Left ventricle myocardium superior (tissue), 1 donor: ENCODE data around the gene AP1S1. TPM values are rescaled to one million over a fixed set of nuclear protein-coding genes. Genes with fewer than 3 reads are reported as not detected.

Source experiments
- ATAC-seq: fragments of 200-7000 bp; cut with Tn5 transposase; one replicate; pipeline ENCODE4 v1.9.1; 2020; ENCODE audit warnings: mild to moderate bottlenecking, moderate library complexity
- DNase-seq: peaks from one replicate; pipeline ENCODE4 v3.0.0-alpha.2; 2020
- intact Hi-C: fragments of 100-400 bp; cut with micrococcal nuclease; formaldehyde crosslinking; loops from one replicate; pipeline ENCODE4 v1.11.0; 2022
- total RNA-seq: library from RNA; stranded (reverse); fragmentation: NEBNext Ultra II Directional; extraction: Animal tissue kit (Norgen Biotek cat#: 25700); gene quantifications from one replicate; pipeline ENCODE4 v1.2.1, GENCODE V29; 2021
- donor health status: DM: no; HTN: yes; CAD: no; lungs with severe emphysema.

AP1S1 gene
- total RNA-seq, 1 donor from 2014 or later: 11.8 TPM

GRCh38 chr7:101140746-101141382, 13.4 kb upstream of the AP1S1 start:
- intact Hi-C loops: loop anchor here (10.0 kb wide), 2 partner anchors 56 to 144 kb away; partner anchors contain the start of gene TRIM56
- no peak for ATAC-seq
- DNase-seq: no peak

- DNase-seq (no peak), ATAC-seq (no peak)
- intact Hi-C loops: no loop called here
Measured at GRCh38 chr7:101151908-101152651, 2.2 kb upstream of the AP1S1 start.

DNA sequence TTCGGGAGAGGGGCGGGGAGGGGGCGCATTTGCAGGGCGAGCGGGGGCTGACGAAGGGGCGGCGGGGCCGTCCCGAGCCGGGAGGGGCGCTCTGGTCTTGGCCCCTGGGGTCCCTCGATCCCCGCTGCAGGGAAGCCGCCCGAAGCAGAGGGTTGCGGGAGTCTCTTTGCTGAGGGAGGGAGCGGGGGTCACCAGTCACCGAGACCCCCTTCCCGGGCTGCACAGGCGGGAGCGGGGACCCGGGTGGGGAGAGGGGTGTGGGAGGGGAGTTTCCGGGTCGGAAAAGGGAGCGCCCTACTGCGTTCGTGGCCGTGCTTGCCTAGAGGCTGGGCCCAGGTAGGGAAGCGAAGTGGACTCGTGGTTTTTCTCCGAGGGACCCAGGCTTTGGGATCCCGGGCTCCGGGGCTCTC, 422 bp downstream of the AP1S1 start:
- ATAC-seq: peak; percentile 50
- DNase-seq: no peak
- intact Hi-C loops: no loop called here

GRCh38 chr7:101155303-101155702, 1.0 kb downstream of the AP1S1 start:
- no peak for ATAC-seq
- intact Hi-C loops: no loop called here
- no peak for DNase-seq

DNA sequence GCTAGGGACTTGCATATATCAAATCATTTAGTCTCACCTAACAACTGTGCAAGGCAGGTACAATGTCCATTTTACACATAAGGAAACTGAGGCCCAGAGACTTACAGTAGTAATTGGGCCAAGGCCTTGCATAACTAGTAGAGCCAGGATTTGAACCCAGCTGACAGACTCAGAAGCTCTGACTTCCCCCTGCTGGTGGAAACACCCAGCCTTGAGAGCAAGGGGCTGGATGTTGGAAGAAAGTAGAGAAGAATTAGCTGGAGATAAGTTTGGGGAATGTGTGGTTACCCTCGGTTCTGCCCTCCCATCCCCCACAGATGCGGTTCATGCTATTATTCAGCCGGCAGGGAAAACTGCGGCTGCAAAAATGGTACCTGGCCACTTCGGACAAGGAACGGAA, 2.0 kb downstream of the AP1S1 start:
- DNase-seq (no peak), ATAC-seq (no peak)
- intact Hi-C loops: no loop called here

DNA sequence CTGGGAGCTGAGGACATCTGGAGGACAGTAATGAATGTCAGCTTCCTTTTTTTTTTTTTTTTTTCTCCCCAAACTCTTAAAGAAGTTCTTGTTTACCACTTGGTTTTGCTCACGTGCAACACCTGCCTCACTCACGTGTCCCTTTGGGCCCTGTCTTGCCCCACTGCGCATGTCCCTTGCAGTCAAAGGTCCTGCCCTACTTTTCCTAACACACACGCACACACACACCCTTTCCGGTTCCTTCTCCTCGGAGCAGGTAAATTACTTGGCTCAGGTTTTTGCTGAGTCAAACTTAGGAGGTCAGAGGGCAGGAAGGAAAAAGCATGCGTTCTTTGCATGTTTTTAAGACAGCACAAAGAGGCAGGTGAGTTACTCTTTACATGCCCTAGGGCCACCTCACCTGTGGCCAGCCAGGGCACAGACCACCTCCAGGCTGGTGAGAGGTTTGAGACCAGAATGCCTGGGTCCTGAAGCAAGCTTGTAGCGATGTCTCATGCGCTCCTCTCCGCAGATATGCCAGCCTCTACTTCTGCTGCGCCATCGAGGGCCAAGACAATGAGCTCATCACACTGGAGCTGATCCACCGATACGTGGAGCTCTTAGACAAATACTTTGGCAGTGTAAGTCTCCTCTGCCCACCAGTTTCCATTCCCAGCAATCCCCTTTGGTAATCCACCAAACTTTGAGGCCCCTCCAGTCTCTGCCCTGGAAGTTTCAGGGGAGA, 2.8 kb downstream of the AP1S1 start:
- intact Hi-C loops: no loop called here
- ATAC-seq (no peak), DNase-seq (no peak)

GRCh38 chr7:101159696-101160674, 5.7 kb downstream of the AP1S1 start:
- no peak for DNase-seq
- intact Hi-C loops: no loop called here
- no peak for ATAC-seq

DNA sequence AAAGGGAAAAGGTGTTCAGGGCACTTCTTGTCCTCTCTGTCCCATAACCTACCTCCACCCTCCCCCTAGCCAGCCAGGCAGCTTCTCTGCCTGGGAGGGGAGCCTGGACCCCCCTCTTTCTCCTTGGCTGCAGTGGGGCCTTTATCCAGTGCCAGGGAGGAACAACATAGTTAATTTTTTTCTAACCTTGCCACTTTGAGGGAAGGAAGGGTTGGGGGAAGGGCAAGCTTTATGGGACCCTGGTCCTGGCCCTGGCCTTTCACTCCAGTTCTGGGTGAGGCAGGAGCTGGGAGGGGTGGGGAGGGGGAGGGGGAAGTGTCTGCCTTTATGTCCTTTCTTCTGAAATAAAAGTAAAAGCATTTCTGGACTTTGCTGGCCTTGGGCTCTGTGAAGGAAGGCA, 6.6 kb downstream of the AP1S1 start:
- DNase-seq (no peak), ATAC-seq (no peak)
- intact Hi-C loops: no loop called here

GRCh38 chr7:101161692-101162471, 7.6 kb downstream of the AP1S1 start:
- no peak for DNase-seq
- ATAC-seq: no peak
- intact Hi-C loops: no loop called here

DNA sequence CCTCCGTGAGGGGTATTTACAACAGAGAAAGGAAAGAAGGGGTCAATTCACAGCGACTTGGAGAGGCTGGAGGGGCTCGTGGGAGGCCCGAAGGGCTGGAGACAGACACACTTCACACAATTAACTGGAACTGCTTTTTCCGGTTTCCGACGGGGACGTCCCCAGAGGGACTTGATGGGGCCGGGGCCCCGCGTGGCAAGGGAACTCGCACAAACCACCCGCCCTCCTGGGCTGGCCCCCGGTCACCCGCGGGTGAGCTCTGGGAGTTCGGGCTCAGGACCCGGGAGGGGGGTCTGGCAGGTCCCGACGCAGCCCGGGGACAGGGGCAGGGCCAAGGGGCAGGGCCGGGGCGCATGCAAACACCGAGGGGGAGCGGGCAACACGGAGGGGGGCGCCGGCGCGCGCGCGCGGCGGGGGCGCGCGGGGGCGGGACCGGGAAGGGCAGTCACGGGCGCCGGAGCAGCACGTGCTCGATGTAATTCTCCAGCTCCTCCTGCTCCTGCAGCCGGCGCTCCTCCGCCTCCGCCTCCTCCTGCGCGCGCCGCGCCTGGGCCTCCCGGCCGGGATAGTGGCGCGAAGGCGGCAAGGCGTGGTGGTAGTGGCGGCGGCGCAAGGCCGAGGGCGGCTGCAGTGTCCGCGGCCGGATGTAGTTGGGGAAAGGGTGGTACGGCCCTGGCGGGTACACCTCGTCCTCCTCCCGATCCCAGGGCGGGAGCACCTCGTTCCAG, 8.4 kb downstream of the AP1S1 start:
- ATAC-seq (peak; percentile 28), DNase-seq (peak; percentile 60)
- intact Hi-C loops: no loop called here

DNA sequence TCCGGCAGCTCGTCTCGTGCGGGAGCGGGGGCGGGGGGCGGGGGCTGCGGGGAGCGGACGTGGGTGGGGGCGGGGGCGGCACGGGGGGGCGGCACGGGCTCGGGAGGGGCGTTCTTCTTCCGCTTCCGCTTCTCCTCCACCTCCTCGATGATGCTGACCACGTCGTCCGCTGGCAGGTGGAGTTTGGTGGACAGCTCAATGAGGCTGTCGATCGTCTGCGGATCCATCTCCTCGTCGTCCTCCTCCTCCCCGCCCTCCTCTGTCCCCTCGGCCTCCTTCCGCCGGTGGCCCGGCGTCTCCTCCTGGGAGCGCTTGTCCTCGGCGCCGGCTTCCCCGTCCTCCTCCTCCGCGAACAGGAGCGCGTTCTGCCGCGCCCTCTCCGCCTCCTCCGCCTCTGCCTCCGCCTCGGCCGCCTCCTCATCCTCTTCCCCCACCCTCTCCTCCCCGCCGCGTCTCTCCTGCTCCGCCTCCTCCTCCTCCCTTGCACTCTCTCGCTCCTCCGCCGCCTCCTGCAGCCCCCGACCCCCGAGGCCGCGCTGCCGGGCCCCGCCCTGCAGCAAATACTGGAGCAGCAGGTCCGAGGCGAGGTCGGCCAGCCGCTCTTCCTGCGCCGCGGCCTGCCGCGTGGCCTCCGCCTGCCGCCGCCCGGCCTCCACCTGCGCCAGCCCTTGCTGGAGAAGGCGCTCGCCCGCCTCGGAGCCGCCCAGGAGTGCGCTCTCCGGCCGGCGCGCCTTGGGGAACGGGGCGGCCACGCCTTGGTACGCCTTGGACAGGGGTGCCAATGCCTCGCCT, 9.2 kb downstream of the AP1S1 start:
- ATAC-seq: no peak
- peak; percentile 39 for DNase-seq
- intact Hi-C loops: no loop called here

GRCh38 chr7:101164071-101164840, 10.0 kb downstream of the AP1S1 start:
- ATAC-seq: peak; percentile 41
- peak; percentile 41 for DNase-seq
- intact Hi-C loops: no loop called here

GRCh38 chr7:101165075-101165957, 11.0 kb downstream of the AP1S1 start, which contains the start of gene VGF:
Gene VGF, minus strand, starts transcription at chr7:101165569. Its CDS starts 726 bp downstream, at chr7:101164843.
- intact Hi-C loops: no loop called here
- peak; percentile 96 for DNase-seq
- ATAC-seq: peak; percentile 94

- intact Hi-C loops: no loop called here
- DNase-seq (no peak), ATAC-seq (no peak)
Measured at GRCh38 chr7:101165958-101166647, 11.8 kb downstream of the AP1S1 start.

DNA sequence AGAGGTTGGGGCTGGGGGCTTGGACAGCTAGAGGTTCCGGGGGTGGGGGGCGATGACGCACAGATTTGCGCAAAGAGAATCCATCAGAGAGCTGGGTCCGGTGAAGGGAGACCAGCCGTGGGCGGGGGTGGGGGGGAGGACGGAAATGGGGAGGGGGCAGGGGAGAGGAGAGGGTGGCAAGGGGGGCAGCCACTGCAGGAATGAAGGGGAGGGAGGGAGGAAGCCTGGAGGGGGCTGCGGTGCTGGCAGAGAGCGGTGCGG, 12.3 kb downstream of the AP1S1 start:
- DNase-seq (no peak), ATAC-seq (no peak)
- intact Hi-C loops: no loop called here
